Measurements from ENCODE around the gene LMAN2L. TPM values are rescaled to one million over a fixed set of nuclear protein-coding genes. Genes with fewer than 3 reads are reported as not detected.

The LMAN2L gene
- polyA plus RNA-seq, 3 donors: 54.1 to 59.9 (median 54.7) TPM

GRCh38 chr2:96663177-96663576 is 76.7 kb downstream of the LMAN2L start:
- no peak for DNase-seq

GRCh38 chr2:96662360-96662759 is 77.5 kb downstream of the LMAN2L start:
- DNase-seq: no peak

GRCh38 chr2:96661324-96661723 is 78.5 kb downstream of the LMAN2L start:
- no peak for DNase-seq

DNA sequence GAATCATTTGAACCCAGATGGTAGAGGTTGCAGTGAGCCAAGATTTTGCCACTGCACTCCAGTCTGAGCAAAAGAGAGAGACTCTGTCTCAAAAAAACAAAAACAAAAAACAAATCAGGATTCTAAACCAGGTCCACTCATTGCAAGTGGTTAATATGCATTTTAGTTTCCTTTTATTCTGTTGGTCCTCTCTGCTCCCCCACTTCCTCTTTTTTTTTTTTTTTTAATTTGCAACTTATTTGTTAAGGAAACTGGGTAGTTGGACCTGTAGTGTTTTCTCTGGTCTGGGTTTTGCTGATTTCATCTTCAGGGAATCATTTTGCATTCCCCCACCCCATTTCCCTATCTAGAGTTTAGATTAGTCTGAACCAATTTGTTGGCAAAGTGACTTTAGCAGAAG is 83.3 kb downstream of the LMAN2L start:
- no peak for DNase-seq

Other genes starting within 250 kb of the LMAN2L start
- gene NEURL3, start 234.7 kb downstream of the LMAN2L start, polyA plus RNA-seq (ENCODE audit: insufficient read length in 3 of 3): 1 to 10 TPM; 5.5 to 8.2 (median 6.1) TPM
- gene ARID5A, start 203.3 kb downstream of the LMAN2L start, polyA plus RNA-seq (ENCODE audit: insufficient read length in 3 of 3): 1 to 10 TPM; 4.5 to 5.4 (median 5.2) TPM
- gene KANSL3, start 101.8 kb downstream of the LMAN2L start, polyA plus RNA-seq (ENCODE audit: insufficient read length in 3 of 3): 10 to 100 TPM; 51.8 to 67.5 (median 64.8) TPM
- gene FER1L5, start 97.3 kb downstream of the LMAN2L start, polyA plus RNA-seq (ENCODE audit: insufficient read length in 3 of 3): 1 to 10 TPM in 2 of 3 donors, under 1 TPM in 1; 0.85 to 2.3 (median 2.1) TPM
- 10 to 100 TPM; 12.6 to 16.7 (median 13.8) TPM for gene CNNM4, start 20.8 kb upstream of the LMAN2L start, polyA plus RNA-seq (ENCODE audit: insufficient read length in 3 of 3)
- gene CNNM3, start 76.2 kb upstream of the LMAN2L start, polyA plus RNA-seq (ENCODE audit: insufficient read length in 3 of 3): 10 to 100 TPM; 33.7 to 44.2 (median 40.6) TPM
- 1 to 10 TPM; 3.9 to 7.3 (median 5.7) TPM for gene ANKRD23, start 104.0 kb upstream of the LMAN2L start, polyA plus RNA-seq (ENCODE audit: insufficient read length in 3 of 3)
- 10 to 100 TPM in 2 of 3 donors, 1 to 10 TPM in 1; 8.5 to 11.3 (median 11.0) TPM for gene ANKRD39, start 118.0 kb upstream of the LMAN2L start, polyA plus RNA-seq (ENCODE audit: insufficient read length in 3 of 3)
- gene SEMA4C, start 130.0 kb upstream of the LMAN2L start, polyA plus RNA-seq (ENCODE audit: insufficient read length in 3 of 3): 10 to 100 TPM; 41.0 to 51.2 (median 43.1) TPM
- gene FAM178B, start 246.5 kb upstream of the LMAN2L start, polyA plus RNA-seq (ENCODE audit: insufficient read length in 3 of 3): under 1 TPM; 0.38 to 0.73 (median 0.73) TPM